Adrenal gland (tissue), 12 donors: ENCODE measurements around the gene ZMYND10. TPM values are rescaled to one million over a fixed set of nuclear protein-coding genes. Genes with fewer than 3 reads are reported as not detected.
A peak's percentile ranks its signal among the peaks of the same experiment; 100 is the strongest.

ENCODE experiments used
- DNase-seq, 7 donors: peaks; one replicate each; pipeline ENCODE4 v3.0.0-alpha.2; 2019 to 2020
- H3K27ac ChIP-seq, 5 donors: fragments of 200-600 bp; sonication (generic) in 4 of 5; 1 replicate in 3 of 5; 2 replicates in 2 of 5; pipeline versions ENCODE4 v1.5.1 to v1.8.0; 2016 to 2020; ENCODE audit warnings: mild to moderate bottlenecking in 1 of 5
- H3K27me3 ChIP-seq: fragments of 200-600 bp; 2 replicates; pipeline ENCODE4 v1.8.0; 2021
- H3K36me3 ChIP-seq, 2 donors: fragments of 200-600 bp; replicated peaks in 1 of 2; 1 replicate in 1 of 2; 2 replicates in 1 of 2; pipeline versions ENCODE4 v1.5.1 to v1.8.0; 2018 to 2022
- H3K4me1 ChIP-seq, 2 donors: fragments of 200-600 bp; replicated peaks in 1 of 2; 1 replicate in 1 of 2; 2 replicates in 1 of 2; pipeline versions ENCODE4 v1.5.1 to v1.8.0; 2018 to 2021
- H3K4me3 ChIP-seq, 4 donors: fragments of 200-600 bp; sonication (generic) in 3 of 4; one replicate each; pipeline ENCODE4 v1.5.1; 2016 to 2018
- H3K9me3 ChIP-seq, 3 donors: fragments of 200-600 bp; sonication (generic) in 1 of 3; replicated peaks in 1 of 3; 1 replicate in 2 of 3; 2 replicates in 1 of 3; pipeline versions ENCODE4 v1.5.1 to v1.8.0; 2016 to 2021
- POLR2A ChIP-seq, 2 donors: fragments of 450-650 bp; IDR thresholded peaks; one replicate each; pipeline ENCODE4 v1.6.1; 2017; ENCODE audit warnings: antibody characterized with exemption in 2 of 2, mild to moderate bottlenecking in 2 of 2, moderate library complexity in 1 of 2
- WGBS, 4 donors: extraction: QIAGEN DNeasy Blood & Tissue Kit in 2 of 4; methylation state at CpG; one replicate each; pipeline versions ENCODE4 v1.1.5 to v1.1.7; 2013 to 2017; 5-methylcytosine and 5-hydroxymethylcytosine counted together
- intact Hi-C, 2 donors: fragments of 100-400 bp; cut with DNase I; formaldehyde crosslinking; loops; one replicate each; pipeline versions ENCODE4 v1.14.1 to v1.15.0; 2022 to 2023
- polyA plus RNA-seq, 3 donors: library from polyadenylated mRNA; stranded (reverse); fragments of 200-250 nt in 2 of 3; fragments of 350-450 nt in 1 of 3; fragmentation: Illumina TruSeq in 1 of 3; extraction: RNeasy Lipid Tissue Mini Kit (QIAGEN cat#74804) in 1 of 3; gene quantifications; one replicate each; pipeline ENCODE4 v1.2.3, GENCODE V29; 2013 to 2014
- total RNA-seq, 9 donors: library from RNA; depleted of rRNA in 4 of 9; stranded (reverse); fragments of >200 nt in 4 of 9; fragments of 120-200 nt in 1 of 9; fragmentation: NEBNext Ultra II Directional in 1 of 9; extraction: Animal tissue kit (Norgen Biotek cat#: 25700) in 1 of 9; gene quantifications; one replicate each; pipeline versions ENCODE4 v1.1.0 to v1.2.4, GENCODE V29; 2013 to 2023
- TF ChIP-seq, protein P1 (sequence below), 6 experiments: fragments of 450-650 bp in 4 of 6; fragments of 200-600 bp in 2 of 6; sonication (generic) in 1 of 6; IDR thresholded peaks; 1 replicate in 5 of 6; 2 replicates in 1 of 6; pipeline versions ENCODE4 v1.5.1 to v1.8.0; 2016 to 2021; ENCODE audit warnings: antibody characterized with exemption in 6 of 6, mild to moderate bottlenecking in 2 of 6, moderate library complexity in 1 of 6
- donor health status: healthy with polysubstance abuse.
- donor health status: Bipolar disorder and iron deficiency.
- donor health status: DM: yes; HTN: yes; CAD: no.
- donor health status: DM: no; HTN: no; CAD: no.
- donor health status: DM: no; HTN: no; CAD: no.
- donor health status: DM: yes; HTN: yes; CAD: no.

ZMYND10 gene
- total and polyA plus RNA-seq, 12 donors = 0.11 to 1.9 (median 0.51) TPM; not detected in 4

DNA sequence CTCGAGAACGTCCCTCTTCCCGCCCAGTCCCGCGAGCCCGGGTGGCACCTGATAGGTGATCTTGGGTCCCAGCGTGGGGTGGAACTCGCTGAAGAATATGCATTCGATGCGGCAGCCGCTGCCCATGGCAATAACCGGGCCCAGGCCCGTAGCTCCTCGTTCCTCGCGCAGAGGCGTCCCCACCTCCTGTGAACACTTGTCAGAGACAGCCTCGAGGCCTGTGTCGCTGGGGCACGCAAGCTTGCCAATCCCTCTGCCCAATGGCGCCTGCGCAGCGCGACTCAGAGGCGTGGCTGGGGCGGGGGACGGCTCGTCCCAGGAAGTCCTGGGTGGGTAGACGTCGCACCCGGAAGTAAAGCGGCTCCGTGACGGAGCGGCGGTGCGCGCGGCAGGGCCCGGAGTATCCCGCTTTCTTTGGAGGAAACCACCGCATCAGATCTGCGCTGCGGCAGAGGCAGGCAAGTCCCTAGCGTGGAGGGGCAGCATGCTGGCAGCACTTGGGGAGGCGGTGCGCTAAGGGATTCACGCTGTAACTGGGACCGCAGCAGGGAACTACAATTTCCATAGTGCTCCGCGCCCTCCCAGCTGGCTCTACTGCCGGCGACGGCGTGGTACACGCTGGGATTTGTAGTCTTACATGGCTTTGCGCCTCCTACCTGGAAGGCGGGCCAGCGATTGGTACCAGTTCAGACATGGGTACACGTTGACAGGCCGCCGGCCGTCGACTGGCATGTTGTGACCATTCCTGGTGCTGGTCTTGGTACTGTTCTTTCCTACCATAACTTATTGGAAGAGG is 5.2 kb upstream of the ZMYND10 start, which contains the start of the genes CYB561D2 and NPRL2:
Gene CYB561D2, plus strand, starts transcription at position 336 of the 796 bp plus-strand sequence. CDS start 572 bp downstream, outside the sequence.
Gene NPRL2, minus strand, starts transcription at position 249 of the 796 bp plus-strand sequence. Its CDS starts 123 bp downstream, at position 126.
- peaks cover 20 to 34% of the 10 kb centered on the region in 2 donors for H3K4me1 ChIP-seq
- H3K9me3 ChIP-seq = no peaks in the 10 kb centered on the region
- DNase-seq = peak; percentile 97 to 98 (median 98)
- intact Hi-C loops = no loop called here
- peak within 1 kb of the TSS; percentile 55 to 99 (median 80) for H3K27ac ChIP-seq
- peak within 1 kb of the TSS in 3 of 4 donors; percentile 10 to 96 (median 47) for H3K4me3 ChIP-seq
- peaks cover 0 to 46% of the 10 kb centered on the region in 2 donors for H3K36me3 ChIP-seq
- peak; percentile 63 to 92 for TF ChIP-seq POLR2A (IDR thresholded peaks at IDR 0.05)
- TF ChIP-seq, protein P1, sequence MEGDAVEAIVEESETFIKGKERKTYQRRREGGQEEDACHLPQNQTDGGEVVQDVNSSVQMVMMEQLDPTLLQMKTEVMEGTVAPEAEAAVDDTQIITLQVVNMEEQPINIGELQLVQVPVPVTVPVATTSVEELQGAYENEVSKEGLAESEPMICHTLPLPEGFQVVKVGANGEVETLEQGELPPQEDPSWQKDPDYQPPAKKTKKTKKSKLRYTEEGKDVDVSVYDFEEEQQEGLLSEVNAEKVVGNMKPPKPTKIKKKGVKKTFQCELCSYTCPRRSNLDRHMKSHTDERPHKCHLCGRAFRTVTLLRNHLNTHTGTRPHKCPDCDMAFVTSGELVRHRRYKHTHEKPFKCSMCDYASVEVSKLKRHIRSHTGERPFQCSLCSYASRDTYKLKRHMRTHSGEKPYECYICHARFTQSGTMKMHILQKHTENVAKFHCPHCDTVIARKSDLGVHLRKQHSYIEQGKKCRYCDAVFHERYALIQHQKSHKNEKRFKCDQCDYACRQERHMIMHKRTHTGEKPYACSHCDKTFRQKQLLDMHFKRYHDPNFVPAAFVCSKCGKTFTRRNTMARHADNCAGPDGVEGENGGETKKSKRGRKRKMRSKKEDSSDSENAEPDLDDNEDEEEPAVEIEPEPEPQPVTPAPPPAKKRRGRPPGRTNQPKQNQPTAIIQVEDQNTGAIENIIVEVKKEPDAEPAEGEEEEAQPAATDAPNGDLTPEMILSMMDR (IDR thresholded peaks at IDR 0.05) = peak in 1 of 6 experiments; percentile 1
- 0 to 1% (median 1%) methylated on average over 2 to 64 of the region's 64 CpGs for WGBS, 4 donors
- H3K27me3 ChIP-seq = no peaks in the 10 kb centered on the region

DNA sequence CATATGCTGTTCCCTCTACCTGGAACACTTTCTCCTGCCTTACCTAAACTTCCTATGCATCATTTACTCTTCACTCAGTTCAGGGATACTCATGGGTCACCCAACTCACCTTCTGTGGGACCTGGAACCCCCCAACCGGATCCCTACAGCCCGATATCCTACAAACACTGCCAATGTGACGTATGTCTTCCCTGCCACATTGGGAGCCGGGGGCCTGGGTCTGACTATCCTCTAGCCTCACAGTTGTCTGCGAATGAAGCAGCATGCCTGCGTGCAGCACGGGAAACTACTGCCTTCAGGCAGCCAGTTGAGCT is 4.6 kb upstream of the ZMYND10 start:
- DNase-seq = no peak
- no peaks in the 10 kb centered on the region for H3K9me3 ChIP-seq
- TF ChIP-seq, protein P1 (IDR thresholded peaks at IDR 0.05) = no peak
- no peak for TF ChIP-seq POLR2A (IDR thresholded peaks at IDR 0.05)
- no peaks in the 10 kb centered on the region for H3K27me3 ChIP-seq
- H3K27ac ChIP-seq = peak overlapping the region in 4 of 5 donors; percentile 79 to 99 (median 86)
- peaks cover 25 to 34% of the 10 kb centered on the region in 2 donors for H3K4me1 ChIP-seq
- peaks cover 0 to 41% of the 10 kb centered on the region in 2 donors for H3K36me3 ChIP-seq
- H3K4me3 ChIP-seq = peak overlapping the region in 3 of 4 donors; percentile 10 to 96 (median 47)
- intact Hi-C loops = no loop called here
- 6 to 22% (median 9%) methylated on average over 4 to 7 of the region's 7 CpGs for WGBS, 4 donors

DNA sequence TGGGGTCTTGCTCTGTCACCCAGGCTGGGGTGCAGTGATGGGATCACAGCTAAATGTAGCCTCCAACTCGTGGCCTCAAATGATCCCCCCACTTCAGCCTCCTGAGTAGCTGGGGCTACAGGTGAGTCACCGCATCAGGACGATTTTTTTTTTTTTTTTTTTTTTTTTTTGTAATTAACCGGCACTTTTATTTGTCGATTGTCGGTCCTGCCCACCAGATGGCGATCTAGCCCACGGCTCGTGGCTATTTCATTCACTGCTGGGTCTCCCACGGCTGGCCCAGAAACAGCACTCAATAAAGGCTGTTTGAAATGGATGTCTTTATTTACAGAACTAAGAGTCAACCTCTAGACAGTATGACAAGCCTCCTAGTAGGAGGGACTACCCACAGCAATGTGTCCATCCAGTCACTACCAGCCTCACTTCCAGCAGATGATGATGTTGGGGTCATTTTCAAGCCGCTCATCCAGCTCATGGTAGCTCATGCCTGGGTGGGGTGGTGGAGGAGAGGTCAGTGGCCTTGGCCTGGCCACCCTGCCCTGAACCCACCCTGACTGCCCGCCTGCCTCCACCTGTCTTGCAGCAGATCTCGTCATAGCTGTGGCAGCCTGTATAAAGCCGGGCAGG is 1.8 kb upstream of the ZMYND10 start:
- no peak for TF ChIP-seq POLR2A (IDR thresholded peaks at IDR 0.05)
- TF ChIP-seq, protein P1 (IDR thresholded peaks at IDR 0.05) = peak; percentile 33 to 67 (median 60)
- DNase-seq = peak; percentile 69 to 90 (median 81)
- Histone ChIP-seq H3K4me1 (peaks cover 26 to 34% of the 10 kb centered on the region in 2 donors), H3K4me3 (no peak overlapping the region), H3K27ac (peak overlapping the region in 2 of 5 donors; percentile 13 to 27), H3K27me3 (no peaks in the 10 kb centered on the region), H3K36me3 (peaks cover 0 to 16% of the 10 kb centered on the region in 2 donors), H3K9me3 (no peaks in the 10 kb centered on the region)
- intact Hi-C loops = loop anchor here (2.0 to 5.0 kb wide), 2 partner anchors 192 to 195 kb away; no protein-coding TSS in a partner anchor
- 5 to 28% (median 16%) methylated on average over 10 to 14 of the region's 14 CpGs for whole genome bisulfite sequencing, 4 donors

DNA sequence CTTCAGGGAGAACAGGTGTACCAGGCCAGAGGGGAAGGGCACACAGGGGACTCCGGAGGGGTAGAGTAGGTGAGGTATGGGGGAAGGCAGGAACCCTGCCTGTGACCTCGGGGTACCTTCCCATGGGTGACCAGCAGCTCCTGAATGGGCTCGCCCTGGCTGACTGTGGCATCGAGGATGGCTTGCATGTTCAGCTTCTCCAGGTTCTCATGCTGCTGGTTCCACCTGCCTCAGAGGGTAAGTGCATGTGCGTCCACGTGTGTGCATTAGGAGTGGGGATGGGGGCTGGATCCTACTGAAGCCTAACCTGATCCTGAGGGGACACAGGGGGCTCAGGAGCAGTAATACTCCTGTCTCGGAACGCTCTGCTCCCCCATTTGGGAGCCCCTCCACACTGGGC is 524 bp downstream of the ZMYND10 start:
- intact Hi-C loops = loop anchor here in 1 of 2 donors (5.0 kb wide), 1 partner anchor 197 kb away; no protein-coding TSS in a partner anchor
- Histone ChIP-seq H3K36me3 (peaks cover 0 to 16% of the 10 kb centered on the region in 2 donors), H3K4me3 (peak overlapping the region in 1 of 4 donors; percentile 30), H3K4me1 (peaks cover 12 to 18% of the 10 kb centered on the region in 2 donors), H3K27ac (no peak overlapping the region), H3K9me3 (no peaks in the 10 kb centered on the region), H3K27me3 (no peaks in the 10 kb centered on the region)
- DNase-seq = no peak
- 70 to 82% (median 79%) methylated on average over 5 to 8 of the region's 8 CpGs for WGBS, 4 donors
- TF ChIP-seq, protein P1 (IDR thresholded peaks at IDR 0.05) = no peak
